ENCODE measurements around the gene UGT3A1. TPM values are rescaled to one million over a fixed set of nuclear protein-coding genes. Genes with fewer than 3 reads are reported as not detected.

UGT3A1 gene
- total and polyA plus RNA-seq, 2 of the 13 experiments (the other 11 are each of a cell fraction or from before 2014, with no cell fraction given) = not detected

GRCh38 chr5:35947085-35947484 is 44.1 kb downstream of the UGT3A1 start:
- no peak overlapping the region for H2AFZ ChIP-seq (ENCODE audit: low read length)
- WGBS (ENCODE audit: low lambda C conversion rate) = 42% methylated on average over 5 of the region's 5 CpGs
- no peaks in the 10 kb centered on the region for H3K36me3 ChIP-seq (replicated peaks in 1 of 2; ENCODE audit: control insufficient read depth in 1 of 2, insufficient read depth in 2 of 2, low read length in 2 of 2)
- H3K4me2 ChIP-seq (ENCODE audit: low read depth, low read length) = no peak overlapping the region
- ATAC-seq (no peak), DNase-seq (ENCODE audit: low spot score) (no peak), FAIRE-seq (no peak)
- no peaks in the 10 kb centered on the region for H3K9me3 ChIP-seq (ENCODE audit: low read length)
- H3K9ac ChIP-seq (ENCODE audit: insufficient read depth, low read depth, low read length) = no peak overlapping the region
- ChIA-PET CTCF (ENCODE audit: low intra/inter-chr PET ratio, low total read pairs) (no interaction called here), POLR2A (no interaction called here)
- no peaks in the 10 kb centered on the region for H3K4me1 ChIP-seq (ENCODE audit: insufficient read depth, low read length)
- intact Hi-C loops (cut with micrococcal nuclease; ENCODE audit: unreplicated experiment) = no loop called here
- H3K4me3 ChIP-seq (replicated peaks in 1 of 3; ENCODE audit: insufficient read depth in 1 of 3, low read depth in 2 of 3, low read length in 3 of 3) = no peak overlapping the region
- BruUV-seq (replicated peaks) = no TSS peak
- in situ Hi-C loops (cut with HindIII; ENCODE audit: extremely low pct_ligation_motif_present, low pct_unique_long_range_greater_than_20kb) = no loop called here
- no peaks in the 10 kb centered on the region for H3K79me2 ChIP-seq (ENCODE audit: insufficient read depth, low read length)
- TF ChIP-seq HDAC2 (CRISPR knock-in tag; IDR thresholded peaks at IDR 0.05) (no peak), ZNF687 (CRISPR knock-in tag; IDR thresholded peaks at IDR 0.05) (no peak), SMARCE1 (IDR thresholded peaks at IDR 0.05; ENCODE audit: borderline replicate concordance) (no peak), CEBPB (IDR thresholded peaks at IDR 0.05; ENCODE audit: borderline replicate concordance, low read depth, low read length) (peak; percentile 55; the same call in 1 of the 2 replicates)
- no peaks in the 10 kb centered on the region for H4K20me1 ChIP-seq (ENCODE audit: insufficient read depth, low read length)
- peaks cover 0 to 4% of the 10 kb centered on the region in 2 experiments; a peak in 1 of 5 replicates for H3K27me3 ChIP-seq (ENCODE audit: control insufficient read depth in 1 of 2, insufficient read depth in 2 of 2, low read length in 2 of 2)
- no peak overlapping the region for H3K27ac ChIP-seq (ENCODE audit: extremely low read length, insufficient read depth, low read length)

- CTCF ChIA-PET (ENCODE audit: low intra/inter-chr PET ratio, low total read pairs) = no interaction called here
- 17% methylated on average over 3 of the region's 3 CpGs for WGBS (ENCODE audit: low lambda C conversion rate)
- no peak for TF ChIP-seq REXO4 (CRISPR knock-in tag; IDR thresholded peaks at IDR 0.05; ENCODE audit: borderline replicate concordance)
- TF ChIP-seq PRDM10 (CRISPR knock-in tag; IDR thresholded peaks at IDR 0.05; ENCODE audit: low read depth) = no peak
- no peak for TF ChIP-seq CAMTA2 (CRISPR knock-in tag; IDR thresholded peaks at IDR 0.05; ENCODE audit: borderline replicate concordance)
- no peak for TF ChIP-seq ZBTB7B (CRISPR knock-in tag; IDR thresholded peaks at IDR 0.05)
- TF ChIP-seq ARNTL (CRISPR knock-in tag; IDR thresholded peaks at IDR 0.05) = no peak
- no peak for TF ChIP-seq MAFG (CRISPR knock-in tag; IDR thresholded peaks at IDR 0.05)
- TF ChIP-seq GATAD1 (CRISPR knock-in tag; IDR thresholded peaks at IDR 0.05) = no peak
These were observed 51.6 kb downstream of the UGT3A1 start for GRCh38 chr5:35939639-35940038.

More at GRCh38 chr5:35939639-35940038, 51.6 kb downstream of the UGT3A1 start:
- FAIRE-seq (no peak), DNase-seq (ENCODE audit: low spot score) (no peak), ATAC-seq (no peak)
- intact Hi-C loops (cut with micrococcal nuclease; ENCODE audit: unreplicated experiment) (no loop called here), in situ Hi-C loops (cut with HindIII; ENCODE audit: extremely low pct_ligation_motif_present, low pct_unique_long_range_greater_than_20kb) (no loop called here)
- Histone ChIP-seq H3K27ac (ENCODE audit: extremely low read length, insufficient read depth, low read length) (no peak overlapping the region), H4K20me1 (ENCODE audit: insufficient read depth, low read length) (no peaks in the 10 kb centered on the region), H3K79me2 (ENCODE audit: insufficient read depth, low read length) (no peaks in the 10 kb centered on the region), H3K36me3 (replicated peaks in 1 of 2; ENCODE audit: control insufficient read depth in 1 of 2, insufficient read depth in 2 of 2, low read length in 2 of 2) (no peaks in the 10 kb centered on the region), H3K4me3 (replicated peaks in 1 of 3; ENCODE audit: insufficient read depth in 1 of 3, low read depth in 2 of 3, low read length in 3 of 3) (no peak overlapping the region), H3K4me1 (ENCODE audit: insufficient read depth, low read length) (no peaks in the 10 kb centered on the region), H3K9ac (ENCODE audit: insufficient read depth, low read depth, low read length) (no peak overlapping the region), H3K27me3 (ENCODE audit: control insufficient read depth in 1 of 2, insufficient read depth in 2 of 2, low read length in 2 of 2) (0 out of 5 replicates have a peak, but pooled peaks cover 0 to 4% of the 10 kb centered on the region in 2 experiments), H3K9me3 (ENCODE audit: low read length) (no peaks in the 10 kb centered on the region), H2AFZ (ENCODE audit: low read length) (no peak overlapping the region), H3K4me2 (ENCODE audit: low read depth, low read length) (no peak overlapping the region)
- POLR2A ChIA-PET = no interaction called here
- no TSS peak for BruUV-seq (replicated peaks)
